PC-3 (cell line): Measurements from ENCODE around the gene LARP4B.

Experiments used
- EZH2 ChIP-seq: fragments of 300-600 bp; sonication (generic); IDR thresholded peaks from one replicate; pipeline ENCODE4 v1.6.1; 2017; ENCODE audit warnings: antibody characterized with exemption, mild to moderate bottlenecking, low read length; ENCODE audit not compliant: unreplicated experiment
- TF ChIP-seq, protein P1 (sequence below): fragments of 300-600 bp; sonication (generic); conservative IDR thresholded peaks from 2 replicates; pipeline ENCODE4 v1.5.1; 2017; ENCODE audit warnings: antibody characterized with exemption, low read depth, mild to moderate bottlenecking, low read length

DNA sequence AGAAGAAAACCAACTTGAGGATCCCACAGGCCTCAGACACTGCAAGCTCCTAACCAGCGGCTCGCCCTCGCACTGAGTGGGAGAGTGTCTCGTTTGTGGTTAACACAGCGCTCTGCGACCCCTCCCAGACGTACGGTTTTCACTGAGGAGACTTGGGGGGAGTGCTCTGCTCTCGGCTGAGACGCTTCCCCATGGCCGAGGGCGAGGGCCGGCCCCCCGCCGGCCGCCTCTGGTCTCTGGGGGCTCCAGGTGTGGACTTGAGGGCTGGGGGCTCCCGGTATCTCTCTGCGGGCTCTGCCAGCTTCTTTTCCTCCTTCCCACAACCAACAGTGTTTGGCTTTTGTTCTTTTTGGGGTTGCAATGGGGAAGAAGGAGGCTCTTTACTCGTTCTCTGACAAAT is 118.7 kb downstream of the LARP4B start:
- no peak for TF ChIP-seq EZH2
- TF ChIP-seq, protein P1, sequence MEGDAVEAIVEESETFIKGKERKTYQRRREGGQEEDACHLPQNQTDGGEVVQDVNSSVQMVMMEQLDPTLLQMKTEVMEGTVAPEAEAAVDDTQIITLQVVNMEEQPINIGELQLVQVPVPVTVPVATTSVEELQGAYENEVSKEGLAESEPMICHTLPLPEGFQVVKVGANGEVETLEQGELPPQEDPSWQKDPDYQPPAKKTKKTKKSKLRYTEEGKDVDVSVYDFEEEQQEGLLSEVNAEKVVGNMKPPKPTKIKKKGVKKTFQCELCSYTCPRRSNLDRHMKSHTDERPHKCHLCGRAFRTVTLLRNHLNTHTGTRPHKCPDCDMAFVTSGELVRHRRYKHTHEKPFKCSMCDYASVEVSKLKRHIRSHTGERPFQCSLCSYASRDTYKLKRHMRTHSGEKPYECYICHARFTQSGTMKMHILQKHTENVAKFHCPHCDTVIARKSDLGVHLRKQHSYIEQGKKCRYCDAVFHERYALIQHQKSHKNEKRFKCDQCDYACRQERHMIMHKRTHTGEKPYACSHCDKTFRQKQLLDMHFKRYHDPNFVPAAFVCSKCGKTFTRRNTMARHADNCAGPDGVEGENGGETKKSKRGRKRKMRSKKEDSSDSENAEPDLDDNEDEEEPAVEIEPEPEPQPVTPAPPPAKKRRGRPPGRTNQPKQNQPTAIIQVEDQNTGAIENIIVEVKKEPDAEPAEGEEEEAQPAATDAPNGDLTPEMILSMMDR = no peak
